ENCODE measurements around the gene GAS7.

The GAS7 gene

GRCh38 chr17:9999919-10000695, 198.3 kb downstream of the GAS7 start:
- TF ChIP-seq TARDBP (IDR thresholded peaks at IDR 0.05) (no peak), NFRKB (IDR thresholded peaks at IDR 0.05) (no peak)
- ChIA-PET CTCF (no interaction called here), POLR2A (no interaction called here)
- DNase-seq (ENCODE audit: extremely low spot score), result no peak

GRCh38 chr17:9998060-9998459, 200.3 kb downstream of the GAS7 start:
- ChIA-PET POLR2A (no interaction called here), CTCF (no interaction called here)
- no peak for TF ChIP-seq PKNOX1 (IDR thresholded peaks at IDR 0.05)
- no peak for TF ChIP-seq SP1 (IDR thresholded peaks at IDR 0.05)
- no peak for TF ChIP-seq HDGF (IDR thresholded peaks at IDR 0.05; ENCODE audit: borderline replicate concordance)
- no peak for TF ChIP-seq FOXA1 (IDR thresholded peaks at IDR 0.05)
- TF ChIP-seq FOXM1 (IDR thresholded peaks at IDR 0.05; ENCODE audit: borderline replicate concordance), result no peak
- TF ChIP-seq TARDBP (IDR thresholded peaks at IDR 0.05), result no peak
- no peak for TF ChIP-seq LEF1 (IDR thresholded peaks at IDR 0.05; ENCODE audit: borderline replicate concordance)
- TF ChIP-seq SUZ12 (IDR thresholded peaks at IDR 0.05), result no peak
- no peak for DNase-seq (ENCODE audit: extremely low spot score)

- ChIA-PET POLR2A (no interaction called here), CTCF (no interaction called here)
- TF ChIP-seq PKNOX1 (IDR thresholded peaks at IDR 0.05) (no peak), ARNT (IDR thresholded peaks at IDR 0.05) (no peak), BHLHE40 (IDR thresholded peaks at IDR 0.05; ENCODE audit: borderline replicate concordance) (no peak), ZNF384 (IDR thresholded peaks at IDR 0.05) (no peak), SUZ12 (IDR thresholded peaks at IDR 0.05) (no peak), FOXM1 (IDR thresholded peaks at IDR 0.05; ENCODE audit: borderline replicate concordance) (no peak), ELF4 (IDR thresholded peaks at IDR 0.05) (no peak), FOXA1 (IDR thresholded peaks at IDR 0.05) (no peak), L3MBTL2 (conservative IDR thresholded peaks at IDR 0.05) (no peak), NFRKB (IDR thresholded peaks at IDR 0.05) (no peak), TARDBP (IDR thresholded peaks at IDR 0.05) (no peak), LEF1 (IDR thresholded peaks at IDR 0.05; ENCODE audit: borderline replicate concordance) (no peak), CTBP1 (IDR thresholded peaks at IDR 0.05; ENCODE audit: borderline replicate concordance) (no peak), HDGF (IDR thresholded peaks at IDR 0.05; ENCODE audit: borderline replicate concordance) (no peak)
- DNase-seq (ENCODE audit: extremely low spot score), result no peak
Measured at GRCh38 chr17:9994761-9995160, 203.6 kb downstream of the GAS7 start.

- no peak for DNase-seq (ENCODE audit: extremely low spot score)
- POLR2A ChIA-PET, result no interaction called here
- TF ChIP-seq FOXK2 (IDR thresholded peaks at IDR 0.05), result no peak
- TF ChIP-seq NFRKB (IDR thresholded peaks at IDR 0.05), result no peak
- TF ChIP-seq L3MBTL2 (conservative IDR thresholded peaks at IDR 0.05), result no peak
- TF ChIP-seq SUZ12 (IDR thresholded peaks at IDR 0.05), result no peak
- TF ChIP-seq TARDBP (IDR thresholded peaks at IDR 0.05), result no peak
- TF ChIP-seq ZNF384 (IDR thresholded peaks at IDR 0.05), result no peak
- TF ChIP-seq FOXM1 (IDR thresholded peaks at IDR 0.05; ENCODE audit: borderline replicate concordance), result no peak
- TF ChIP-seq HDGF (IDR thresholded peaks at IDR 0.05; ENCODE audit: borderline replicate concordance), result no peak
- TF ChIP-seq LEF1 (IDR thresholded peaks at IDR 0.05; ENCODE audit: borderline replicate concordance), result no peak
- no peak for TF ChIP-seq SP1 (IDR thresholded peaks at IDR 0.05)
- no peak for TF ChIP-seq CTBP1 (IDR thresholded peaks at IDR 0.05; ENCODE audit: borderline replicate concordance)
- TF ChIP-seq FOXA1 (IDR thresholded peaks at IDR 0.05), result no peak
- no peak for TF ChIP-seq BHLHE40 (IDR thresholded peaks at IDR 0.05; ENCODE audit: borderline replicate concordance)
- no peak for TF ChIP-seq PKNOX1 (IDR thresholded peaks at IDR 0.05)
- TF ChIP-seq ARNT (IDR thresholded peaks at IDR 0.05), result no peak
- no peak for TF ChIP-seq ELF4 (IDR thresholded peaks at IDR 0.05)
- CTCF ChIA-PET, result no interaction called here
Measured at GRCh38 chr17:9991796-9992195, 206.6 kb downstream of the GAS7 start.

GRCh38 chr17:9991351-9991750, 207.1 kb downstream of the GAS7 start:
- CTCF ChIA-PET, result interaction anchor here (0.6 kb wide), 1 partner anchor 58 kb away, joined by 3 read pairs; no protein-coding TSS in a partner anchor
- DNase-seq (ENCODE audit: extremely low spot score), result no peak
- TF ChIP-seq PKNOX1 (IDR thresholded peaks at IDR 0.05) (no peak), SP1 (IDR thresholded peaks at IDR 0.05) (no peak), FOXM1 (IDR thresholded peaks at IDR 0.05; ENCODE audit: borderline replicate concordance) (no peak), FOXK2 (IDR thresholded peaks at IDR 0.05) (no peak), LEF1 (IDR thresholded peaks at IDR 0.05; ENCODE audit: borderline replicate concordance) (no peak), ELF4 (IDR thresholded peaks at IDR 0.05) (no peak), L3MBTL2 (conservative IDR thresholded peaks at IDR 0.05) (no peak), SUZ12 (IDR thresholded peaks at IDR 0.05) (no peak), NFRKB (IDR thresholded peaks at IDR 0.05) (no peak), ZNF384 (IDR thresholded peaks at IDR 0.05) (no peak), CTBP1 (IDR thresholded peaks at IDR 0.05; ENCODE audit: borderline replicate concordance) (no peak), BHLHE40 (IDR thresholded peaks at IDR 0.05; ENCODE audit: borderline replicate concordance) (no peak), ARNT (IDR thresholded peaks at IDR 0.05) (no peak), HDGF (IDR thresholded peaks at IDR 0.05; ENCODE audit: borderline replicate concordance) (no peak), TARDBP (IDR thresholded peaks at IDR 0.05) (no peak), FOXA1 (IDR thresholded peaks at IDR 0.05) (no peak)
- POLR2A ChIA-PET, result no interaction called here
